T-helper 1 cell treated with Interleukin-12 subunit alpha and Interleukin-12 subunit beta and Interleukin-4 antibody, amounts not matched to agents 30 ng/mL and 1 ng/mL, for 36 hours (primary cell): Measurements from ENCODE around the gene PSMA6. TPM values are rescaled to one million over a fixed set of nuclear protein-coding genes. Genes with fewer than 3 reads are reported as not detected.

Experiments used
- intact Hi-C: fragments of 100-400 bp; cut with micrococcal nuclease; formaldehyde crosslinking; loops from one replicate; pipeline ENCODE4 v1.15.1; 2024
- total RNA-seq: library from RNA; stranded (reverse); gene quantifications from 2 replicates; pipeline ENCODE4 v1.2.3, GENCODE V29; 2022

The PSMA6 gene
- total RNA-seq, result 297 TPM in 2 replicates

- intact Hi-C loops, result loop anchor here (1.0 to 5.0 kb wide), 14 partner anchors 8 to 1025 kb away; partner anchors contain the start of genes BRMS1L, FAM177A1, NFKBIA and PRORP
Measured at GRCh38 chr14:35292051-35292769, at the start of gene PSMA6. PSMA6 (plus strand) TSS chr14:35292382; CDS start chr14:35292477, 95 bp downstream.

DNA sequence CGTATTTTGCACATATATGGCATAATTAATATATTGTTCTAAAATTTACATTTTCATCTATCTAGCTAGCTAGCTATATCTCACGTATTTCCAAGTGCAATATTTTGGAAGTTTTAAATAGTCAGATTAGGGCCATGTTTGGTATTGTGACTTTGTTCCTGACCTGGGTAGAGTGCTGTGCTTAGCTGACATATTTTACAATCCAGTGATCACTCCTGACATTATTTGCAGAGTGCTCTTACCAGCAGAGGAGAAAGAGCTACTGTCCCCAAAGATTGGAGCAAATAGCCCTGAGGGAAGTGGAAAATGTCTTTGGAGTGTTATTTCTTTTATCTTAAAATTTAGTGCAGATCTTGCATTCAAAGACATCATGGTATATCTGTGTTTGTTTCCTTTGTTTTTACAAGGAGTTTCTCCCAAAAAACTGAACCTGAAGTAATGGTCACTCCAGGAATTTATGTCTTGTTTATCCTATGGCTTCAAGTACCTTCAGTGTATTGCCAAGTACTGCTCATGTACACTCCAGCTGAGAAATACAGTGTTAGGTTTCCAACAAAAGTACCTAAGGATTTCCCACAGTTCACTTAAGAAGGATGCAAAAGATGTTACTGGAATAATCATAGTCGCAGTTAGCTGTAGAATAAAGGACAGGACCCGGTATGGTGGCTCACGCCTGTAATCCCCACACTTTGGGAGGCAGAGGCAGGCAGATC, 49.4 kb upstream of the PSMA6 start:
- intact Hi-C loops, result no loop called here

DNA sequence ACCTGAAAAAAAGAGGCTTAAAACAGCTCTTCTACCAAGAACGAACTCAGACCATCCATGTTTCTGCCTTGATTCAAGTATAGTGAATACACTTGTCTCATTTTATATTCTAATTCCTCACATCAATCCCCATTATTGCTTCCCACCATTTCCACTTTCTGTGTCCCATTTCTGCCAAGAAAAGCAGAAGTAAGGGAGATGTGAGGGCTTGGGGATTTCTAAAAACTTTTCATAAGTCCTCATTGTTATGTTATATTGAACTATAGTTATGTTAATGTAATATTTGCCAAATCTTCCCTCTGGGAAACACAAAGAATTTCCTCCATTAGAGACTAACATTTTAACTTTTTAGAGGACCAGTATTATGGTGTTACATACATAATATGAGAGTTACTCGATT, 48.2 kb upstream of the PSMA6 start:
- intact Hi-C loops, result no loop called here

GRCh38 chr14:35244542-35244941, 47.6 kb upstream of the PSMA6 start:
- intact Hi-C loops, result no loop called here

GRCh38 chr14:35245051-35245450, 47.1 kb upstream of the PSMA6 start:
- intact Hi-C loops, result no loop called here

- intact Hi-C loops, result no loop called here
Measured at GRCh38 chr14:35247777-35248475, 44.3 kb upstream of the PSMA6 start.

GRCh38 chr14:35248476-35248788, 43.8 kb upstream of the PSMA6 start:
- intact Hi-C loops, result no loop called here

DNA sequence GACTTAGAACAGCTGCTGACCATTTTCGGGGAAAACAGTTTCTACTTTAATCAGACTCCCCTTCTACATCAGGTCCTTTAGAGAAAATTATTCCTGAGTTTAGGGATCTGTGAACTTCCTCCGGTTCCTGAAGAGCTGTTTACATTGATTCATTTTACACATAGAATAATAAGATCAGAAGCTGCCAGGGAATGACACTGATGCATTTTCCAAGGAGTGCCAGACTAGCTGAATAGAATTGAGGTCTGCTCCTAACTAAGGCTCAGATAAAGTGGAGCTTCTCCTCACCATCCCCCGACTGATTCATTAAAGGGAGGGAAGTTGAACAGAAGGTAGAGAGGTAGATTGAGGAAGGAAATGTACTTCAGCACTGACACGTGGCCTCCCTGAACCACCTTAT, 41.9 kb upstream of the PSMA6 start:
- intact Hi-C loops, result loop anchor here (5.0 kb wide), 1 partner anchor 37 kb away; no protein-coding TSS in a partner anchor

DNA sequence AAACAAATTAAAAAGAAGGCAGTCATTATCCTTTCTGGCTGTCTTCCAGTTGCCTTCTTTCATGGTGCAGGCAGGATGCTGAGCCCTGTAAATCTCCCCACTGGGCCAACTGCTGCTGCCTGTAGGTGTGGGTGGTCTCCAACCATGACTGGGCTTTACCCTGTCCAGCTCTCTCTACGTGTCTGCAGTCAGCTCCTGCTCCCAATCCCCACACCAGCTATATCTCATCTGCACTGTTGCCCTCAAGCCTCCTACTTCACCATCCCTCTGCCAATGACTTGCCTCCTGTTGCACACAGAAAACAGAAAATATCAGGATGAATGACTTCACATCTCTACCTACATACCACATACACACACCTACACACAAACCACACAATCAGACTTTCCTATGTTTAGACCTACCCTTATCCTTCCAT, 39.7 kb upstream of the PSMA6 start:
- intact Hi-C loops, result loop anchor here (5.0 kb wide), 1 partner anchor 35 kb away; no protein-coding TSS in a partner anchor

GRCh38 chr14:35253056-35253455, 39.1 kb upstream of the PSMA6 start:
- intact Hi-C loops, result loop anchor here (5.0 kb wide), 1 partner anchor 34 kb away; no protein-coding TSS in a partner anchor

DNA sequence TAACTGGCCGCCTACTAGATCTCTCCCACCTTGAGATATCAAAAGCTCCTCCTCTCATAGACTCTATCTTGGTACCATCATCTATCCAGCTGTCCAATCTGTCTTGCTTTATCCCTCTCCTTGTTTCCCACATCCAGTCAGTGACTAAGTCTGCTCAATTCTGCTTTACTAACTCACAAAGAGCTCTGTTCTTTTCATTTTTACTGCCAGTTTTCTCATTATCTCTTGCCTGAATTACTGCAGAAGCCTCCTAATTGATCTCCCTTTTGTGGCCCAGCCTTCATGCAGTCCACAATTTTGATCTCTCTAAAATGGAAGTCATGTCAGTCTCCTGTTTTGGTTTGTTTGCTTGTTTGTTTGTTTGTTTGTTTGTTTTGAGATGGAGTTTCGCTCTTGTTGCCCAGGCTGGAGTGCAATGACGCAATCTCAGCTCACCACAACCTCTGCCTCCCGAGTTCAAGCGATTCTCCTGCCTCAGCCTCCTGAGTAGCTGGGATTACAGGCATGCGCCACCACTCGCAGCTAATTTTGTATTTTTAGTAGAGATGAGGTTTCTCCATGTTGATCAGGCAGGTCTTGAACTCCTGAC, 38.1 kb upstream of the PSMA6 start:
- intact Hi-C loops, result loop anchor here (5.0 kb wide), 1 partner anchor 33 kb away; no protein-coding TSS in a partner anchor

GRCh38 chr14:35254736-35255135, 37.4 kb upstream of the PSMA6 start:
- intact Hi-C loops, result loop anchor here (5.0 kb wide), 1 partner anchor 33 kb away; no protein-coding TSS in a partner anchor

DNA sequence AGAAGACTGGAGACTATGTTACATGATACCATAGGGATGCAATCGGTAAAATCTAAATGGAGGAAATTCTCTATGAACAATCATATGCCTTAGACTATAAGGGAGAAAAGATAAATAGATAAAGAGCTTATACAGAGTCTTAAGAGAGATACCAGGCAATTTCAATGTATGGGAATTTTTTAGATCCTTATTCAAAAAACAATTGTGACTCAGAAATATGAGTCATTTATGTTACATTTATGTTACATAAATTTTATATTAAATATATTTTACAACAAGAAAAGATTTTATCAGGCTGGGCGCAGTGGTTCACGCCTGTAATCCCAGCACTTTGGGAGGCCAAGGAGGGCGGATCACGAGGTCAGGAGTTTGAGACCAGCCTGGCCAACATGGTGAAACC, 36.5 kb upstream of the PSMA6 start:
- intact Hi-C loops, result no loop called here

- intact Hi-C loops, result no loop called here
Measured at GRCh38 chr14:35257809-35258208, 34.4 kb upstream of the PSMA6 start.

DNA sequence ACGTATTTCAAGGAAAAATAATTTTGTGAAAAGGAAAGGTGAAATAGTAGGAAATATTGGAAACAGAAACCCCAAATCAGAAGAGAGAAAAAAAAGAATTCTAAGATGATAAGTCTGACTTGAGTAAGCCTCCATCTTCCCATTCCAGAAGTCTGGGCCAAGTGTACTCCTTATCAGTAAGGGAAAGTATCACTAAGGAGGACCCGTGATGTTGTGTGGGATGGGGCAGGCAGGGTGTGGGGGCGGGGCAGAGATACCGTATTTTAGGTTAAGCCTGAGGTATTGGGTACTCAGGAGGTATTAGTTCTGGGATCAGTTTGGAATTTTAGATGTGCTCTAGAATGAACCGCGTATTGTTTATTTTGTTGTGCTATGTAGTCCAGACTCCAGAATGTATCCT, 33.8 kb upstream of the PSMA6 start:
- intact Hi-C loops, result no loop called here

DNA sequence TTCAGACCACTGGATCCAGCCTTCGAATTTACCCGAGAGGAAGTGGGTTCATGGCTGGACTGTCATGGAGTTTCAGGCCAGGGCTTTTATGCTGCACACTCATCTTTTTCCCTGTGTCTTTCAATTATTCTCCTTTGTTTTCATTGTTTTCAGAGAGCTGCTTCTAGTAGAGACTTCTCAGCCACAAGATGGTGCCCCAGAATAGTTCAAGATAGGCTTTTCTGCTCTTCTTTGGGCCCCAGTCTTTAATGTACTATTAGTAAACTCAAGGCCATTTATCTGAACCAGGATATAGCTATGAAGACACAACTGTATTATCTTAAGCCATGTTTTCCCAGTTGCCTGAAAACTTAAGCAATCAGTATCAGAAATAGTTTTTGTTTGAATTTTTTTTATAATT, 30.4 kb upstream of the PSMA6 start:
- intact Hi-C loops, result loop anchor here (1.0 kb wide), 1 partner anchor 146 kb away; no protein-coding TSS in a partner anchor

- intact Hi-C loops, result loop anchor here (1.0 kb wide), 1 partner anchor 145 kb away; no protein-coding TSS in a partner anchor
Measured at GRCh38 chr14:35262436-35262835, 29.7 kb upstream of the PSMA6 start.

DNA sequence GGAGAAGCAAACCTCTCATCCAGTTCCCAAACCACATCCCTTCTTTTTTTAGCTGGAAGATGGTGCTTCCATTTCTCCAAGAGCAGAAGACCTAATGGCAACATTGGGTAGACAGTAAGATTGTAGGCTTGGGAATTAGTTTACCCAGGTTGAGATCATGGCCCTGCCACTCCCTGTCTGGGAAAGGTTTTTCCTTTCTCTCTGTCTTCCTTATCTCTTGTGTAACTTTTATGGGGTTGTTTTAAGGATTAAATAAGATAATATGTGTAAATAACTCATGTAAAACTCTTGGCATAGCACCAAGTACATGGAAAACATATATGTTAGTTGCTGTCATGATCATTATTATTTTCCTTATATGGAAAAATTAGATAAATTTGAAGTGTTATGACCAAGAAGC, 23.2 kb upstream of the PSMA6 start:
- intact Hi-C loops, result no loop called here

DNA sequence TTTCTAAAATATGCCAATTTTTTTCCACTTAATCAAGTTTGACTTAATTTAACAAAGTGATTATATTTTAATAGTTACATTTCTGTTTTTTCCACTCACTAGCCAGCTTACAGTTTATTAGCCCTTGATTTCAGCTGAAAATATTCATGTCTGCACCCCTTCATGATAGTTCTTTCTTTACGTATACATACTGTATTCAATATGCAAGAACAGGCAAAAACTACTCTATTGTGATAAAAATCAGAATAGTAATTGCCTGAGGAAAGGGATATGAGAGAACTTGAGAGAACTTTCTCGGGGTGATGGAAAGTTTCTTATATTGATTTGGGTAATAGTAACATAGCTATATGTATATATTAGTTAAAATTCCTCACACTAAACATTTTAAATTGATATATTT, 17.4 kb upstream of the PSMA6 start:
- intact Hi-C loops, result no loop called here

GRCh38 chr14:35277179-35277578, 15.0 kb upstream of the PSMA6 start:
- intact Hi-C loops, result no loop called here

- intact Hi-C loops, result no loop called here
Measured at GRCh38 chr14:35279369-35279768, 12.8 kb upstream of the PSMA6 start.
